Measurements from ENCODE around the gene CD99.
"Not testable (repeated sequence)": the region's sequence is repeated elsewhere in the genome, so short reads cannot be mapped to it uniquely, and the experiment has no call there.

CD99 gene

DNA sequence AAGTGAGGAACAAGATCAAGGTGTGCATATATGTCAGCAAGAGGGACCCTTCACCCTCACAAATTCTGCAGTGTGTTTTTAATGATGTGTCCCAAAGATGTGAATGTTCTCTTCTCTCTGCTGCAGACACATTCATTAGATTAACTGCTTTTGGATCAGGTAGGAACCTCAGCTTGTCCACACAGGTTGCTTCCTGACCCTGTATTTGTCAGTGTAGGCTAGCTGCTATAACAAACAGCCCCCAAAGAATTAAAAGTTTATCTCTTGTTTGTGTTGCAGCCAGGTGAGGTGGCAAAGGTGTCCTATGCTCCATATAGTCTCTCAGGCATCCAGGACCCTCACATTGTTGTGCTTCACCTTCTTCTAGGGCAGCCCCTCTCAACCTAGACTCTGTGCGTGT, 78.5 kb downstream of the CD99 start:
- Histone ChIP-seq H3K4me2 (ENCODE audit: low read depth, low read length) (no peak overlapping the region), H3K9me2 (replicated peaks; ENCODE audit: insufficient read depth, low read length) (no peaks in the 10 kb centered on the region), H3K4me3 (ENCODE audit: low read length) (no peak overlapping the region), H3K36me3 (replicated peaks; ENCODE audit: insufficient read depth, low read length) (no peaks in the 10 kb centered on the region), H3K79me2 (ENCODE audit: low read length) (no peaks in the 10 kb centered on the region), H3K27ac (ENCODE audit: low read length) (no peak overlapping the region), H4K20me1 (ENCODE audit: insufficient read depth, low read length) (no peaks in the 10 kb centered on the region), H3K27me3 (replicated peaks; ENCODE audit: insufficient read depth, low read length) (no peaks in the 10 kb centered on the region), H3K9me3 (replicated peaks; ENCODE audit: insufficient read depth, low read length) (no peaks in the 10 kb centered on the region), H3K9ac (ENCODE audit: low read length) (no peak overlapping the region), H3K4me1 (ENCODE audit: low read length) (no peaks in the 10 kb centered on the region), H3F3A (ENCODE audit: insufficient read depth, low read length) (no peaks in the 10 kb centered on the region), H2AFZ (ENCODE audit: low read length) (no peak overlapping the region)
- TF ChIP-seq EZH2phosphoT487 (IDR thresholded peaks at IDR 0.05; ENCODE audit: low read length) (no peak), EZH2 (optimal IDR thresholded peaks at IDR 0.05; ENCODE audit: low read depth, low read length) (no peak)
- TF ChIP-seq, protein P1, sequence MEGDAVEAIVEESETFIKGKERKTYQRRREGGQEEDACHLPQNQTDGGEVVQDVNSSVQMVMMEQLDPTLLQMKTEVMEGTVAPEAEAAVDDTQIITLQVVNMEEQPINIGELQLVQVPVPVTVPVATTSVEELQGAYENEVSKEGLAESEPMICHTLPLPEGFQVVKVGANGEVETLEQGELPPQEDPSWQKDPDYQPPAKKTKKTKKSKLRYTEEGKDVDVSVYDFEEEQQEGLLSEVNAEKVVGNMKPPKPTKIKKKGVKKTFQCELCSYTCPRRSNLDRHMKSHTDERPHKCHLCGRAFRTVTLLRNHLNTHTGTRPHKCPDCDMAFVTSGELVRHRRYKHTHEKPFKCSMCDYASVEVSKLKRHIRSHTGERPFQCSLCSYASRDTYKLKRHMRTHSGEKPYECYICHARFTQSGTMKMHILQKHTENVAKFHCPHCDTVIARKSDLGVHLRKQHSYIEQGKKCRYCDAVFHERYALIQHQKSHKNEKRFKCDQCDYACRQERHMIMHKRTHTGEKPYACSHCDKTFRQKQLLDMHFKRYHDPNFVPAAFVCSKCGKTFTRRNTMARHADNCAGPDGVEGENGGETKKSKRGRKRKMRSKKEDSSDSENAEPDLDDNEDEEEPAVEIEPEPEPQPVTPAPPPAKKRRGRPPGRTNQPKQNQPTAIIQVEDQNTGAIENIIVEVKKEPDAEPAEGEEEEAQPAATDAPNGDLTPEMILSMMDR (IDR thresholded peaks at IDR 0.05; ENCODE audit: low read length) = no peak
- DNase-seq = no peak

DNA sequence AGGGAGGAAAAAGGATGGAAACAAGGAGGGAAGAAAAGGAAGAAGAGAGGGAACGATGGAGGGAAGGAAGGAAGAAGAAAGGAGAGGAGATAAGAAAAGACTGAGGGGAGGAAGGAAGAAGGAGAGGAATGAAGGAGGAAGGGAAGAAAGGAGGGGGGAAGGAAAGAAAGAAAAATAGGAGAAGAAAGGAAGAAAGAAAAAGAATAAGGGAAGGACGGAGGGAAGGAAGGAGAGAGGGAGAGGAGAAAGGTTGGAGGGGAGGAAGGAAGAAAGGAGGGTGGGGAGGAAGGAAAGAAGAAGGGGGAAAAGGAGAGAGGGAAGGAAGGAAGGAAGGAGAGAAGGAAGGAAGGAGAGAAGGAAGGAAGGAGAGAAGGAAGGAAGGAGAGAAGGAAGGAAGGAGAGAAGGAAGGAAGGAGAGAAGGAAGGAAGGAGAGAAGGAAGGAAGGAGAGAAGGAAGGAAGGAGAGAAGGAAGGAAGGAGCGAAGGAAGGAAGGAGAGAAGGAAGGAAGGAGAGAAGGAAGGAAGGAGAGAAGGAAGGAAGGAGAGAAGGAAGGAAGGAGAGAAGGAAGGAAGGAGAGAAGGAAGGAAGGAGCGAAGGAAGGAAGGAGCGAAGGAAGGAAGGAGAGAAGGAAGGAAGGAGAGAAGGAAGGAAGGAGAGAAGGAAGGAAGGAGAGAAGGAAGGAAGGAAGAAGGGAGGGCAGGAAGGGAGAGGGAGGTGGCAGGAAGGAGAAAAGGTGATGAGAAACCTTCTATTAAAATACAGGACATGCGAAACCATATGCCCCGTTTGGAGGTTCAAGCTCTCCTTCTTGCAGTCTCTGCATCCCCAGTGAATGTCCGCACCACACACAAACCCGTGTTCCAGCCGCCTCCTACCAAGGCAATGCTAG, 82.3 kb downstream of the CD99 start:
- not testable (repeated sequence) for H3K4me3 ChIP-seq (ENCODE audit: low read length); H3F3A ChIP-seq (ENCODE audit: insufficient read depth, low read length); H3K9ac ChIP-seq (ENCODE audit: low read length); H3K27me3 ChIP-seq (replicated peaks; ENCODE audit: insufficient read depth, low read length); DNase-seq; H3K9me3 ChIP-seq (replicated peaks; ENCODE audit: insufficient read depth, low read length); H3K4me1 ChIP-seq (ENCODE audit: low read length); H3K36me3 ChIP-seq (replicated peaks; ENCODE audit: insufficient read depth, low read length); H3K27ac ChIP-seq (ENCODE audit: low read length); H3K9me2 ChIP-seq (replicated peaks; ENCODE audit: insufficient read depth, low read length); H2AFZ ChIP-seq (ENCODE audit: low read length); H4K20me1 ChIP-seq (ENCODE audit: insufficient read depth, low read length); H3K79me2 ChIP-seq (ENCODE audit: low read length); H3K4me2 ChIP-seq (ENCODE audit: low read depth, low read length)

DNA sequence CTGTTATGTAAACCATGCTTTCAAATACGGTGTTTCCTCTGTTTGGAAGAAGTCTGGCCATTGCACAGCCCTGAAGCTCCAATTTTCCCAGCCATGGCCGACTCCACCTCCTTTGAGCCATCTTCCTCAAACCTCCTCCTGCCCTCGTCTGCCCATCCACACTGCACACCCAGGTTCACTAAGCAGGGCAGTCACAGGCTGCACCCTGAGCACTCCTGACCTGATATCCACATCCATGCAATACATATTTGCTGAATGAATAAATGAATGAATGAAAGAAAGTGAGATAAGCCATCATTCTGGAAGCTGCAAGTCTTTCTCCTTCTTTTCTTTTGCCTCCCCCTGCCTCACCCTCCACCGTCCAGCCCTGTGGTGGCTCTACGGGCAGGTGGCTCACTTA, 83.0 kb downstream of the CD99 start:
- DNase-seq = no peak
- H3K4me1 ChIP-seq (ENCODE audit: low read length) = no peaks in the 10 kb centered on the region
- no peaks in the 10 kb centered on the region for H3K36me3 ChIP-seq (replicated peaks; ENCODE audit: insufficient read depth, low read length)
- no peaks in the 10 kb centered on the region for H3K79me2 ChIP-seq (ENCODE audit: low read length)
- H3K4me3 ChIP-seq (ENCODE audit: low read length) = no peak overlapping the region
- no peak overlapping the region for H3K27ac ChIP-seq (ENCODE audit: low read length)
- H3F3A ChIP-seq (ENCODE audit: insufficient read depth, low read length) = no peaks in the 10 kb centered on the region
- TF ChIP-seq EZH2 (optimal IDR thresholded peaks at IDR 0.05; ENCODE audit: low read depth, low read length) = no peak
- TF ChIP-seq, protein P1 (IDR thresholded peaks at IDR 0.05; ENCODE audit: low read length) = no peak
- no peak for TF ChIP-seq EZH2phosphoT487 (IDR thresholded peaks at IDR 0.05; ENCODE audit: low read length)
- no peaks in the 10 kb centered on the region for H3K9me2 ChIP-seq (replicated peaks; ENCODE audit: insufficient read depth, low read length)
- no peak overlapping the region for H3K4me2 ChIP-seq (ENCODE audit: low read depth, low read length)
- no peak overlapping the region for H3K9ac ChIP-seq (ENCODE audit: low read length)
- no peaks in the 10 kb centered on the region for H3K9me3 ChIP-seq (replicated peaks; ENCODE audit: insufficient read depth, low read length)
- H4K20me1 ChIP-seq (ENCODE audit: insufficient read depth, low read length) = no peaks in the 10 kb centered on the region
- no peaks in the 10 kb centered on the region for H3K27me3 ChIP-seq (replicated peaks; ENCODE audit: insufficient read depth, low read length)
- H2AFZ ChIP-seq (ENCODE audit: low read length) = no peak overlapping the region

DNA sequence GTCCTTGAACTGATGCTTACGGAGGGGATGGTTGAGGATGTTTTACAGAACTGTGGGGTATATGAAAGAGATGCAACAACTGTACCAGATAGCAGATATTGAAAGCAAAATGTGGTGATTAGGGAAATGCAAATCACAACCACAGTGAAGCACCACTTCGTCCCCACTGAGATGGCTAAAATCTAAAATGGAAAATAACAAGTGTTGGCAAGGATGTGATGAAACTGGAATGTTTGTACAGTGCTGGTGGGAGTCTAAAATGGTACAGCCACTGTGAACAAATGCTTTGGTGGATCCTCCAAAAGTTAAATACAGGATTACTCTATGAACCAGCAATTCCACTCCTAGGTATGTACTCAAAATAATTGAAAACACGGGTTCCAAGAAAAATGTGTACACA, 83.7 kb downstream of the CD99 start:
- Histone ChIP-seq H3K27ac (ENCODE audit: low read length) (no peak overlapping the region), H3K27me3 (replicated peaks; ENCODE audit: insufficient read depth, low read length) (no peaks in the 10 kb centered on the region), H3K36me3 (replicated peaks; ENCODE audit: insufficient read depth, low read length) (no peaks in the 10 kb centered on the region), H3K4me2 (ENCODE audit: low read depth, low read length) (no peak overlapping the region), H3K79me2 (ENCODE audit: low read length) (no peaks in the 10 kb centered on the region), H3K9me2 (replicated peaks; ENCODE audit: insufficient read depth, low read length) (no peaks in the 10 kb centered on the region), H3F3A (ENCODE audit: insufficient read depth, low read length) (no peaks in the 10 kb centered on the region), H4K20me1 (ENCODE audit: insufficient read depth, low read length) (no peaks in the 10 kb centered on the region), H3K9me3 (replicated peaks; ENCODE audit: insufficient read depth, low read length) (no peaks in the 10 kb centered on the region), H2AFZ (ENCODE audit: low read length) (no peak overlapping the region), H3K4me3 (ENCODE audit: low read length) (no peak overlapping the region), H3K4me1 (ENCODE audit: low read length) (no peaks in the 10 kb centered on the region), H3K9ac (ENCODE audit: low read length) (no peak overlapping the region)
- DNase-seq = no peak
- no peak for TF ChIP-seq EZH2phosphoT487 (IDR thresholded peaks at IDR 0.05; ENCODE audit: low read length)

DNA sequence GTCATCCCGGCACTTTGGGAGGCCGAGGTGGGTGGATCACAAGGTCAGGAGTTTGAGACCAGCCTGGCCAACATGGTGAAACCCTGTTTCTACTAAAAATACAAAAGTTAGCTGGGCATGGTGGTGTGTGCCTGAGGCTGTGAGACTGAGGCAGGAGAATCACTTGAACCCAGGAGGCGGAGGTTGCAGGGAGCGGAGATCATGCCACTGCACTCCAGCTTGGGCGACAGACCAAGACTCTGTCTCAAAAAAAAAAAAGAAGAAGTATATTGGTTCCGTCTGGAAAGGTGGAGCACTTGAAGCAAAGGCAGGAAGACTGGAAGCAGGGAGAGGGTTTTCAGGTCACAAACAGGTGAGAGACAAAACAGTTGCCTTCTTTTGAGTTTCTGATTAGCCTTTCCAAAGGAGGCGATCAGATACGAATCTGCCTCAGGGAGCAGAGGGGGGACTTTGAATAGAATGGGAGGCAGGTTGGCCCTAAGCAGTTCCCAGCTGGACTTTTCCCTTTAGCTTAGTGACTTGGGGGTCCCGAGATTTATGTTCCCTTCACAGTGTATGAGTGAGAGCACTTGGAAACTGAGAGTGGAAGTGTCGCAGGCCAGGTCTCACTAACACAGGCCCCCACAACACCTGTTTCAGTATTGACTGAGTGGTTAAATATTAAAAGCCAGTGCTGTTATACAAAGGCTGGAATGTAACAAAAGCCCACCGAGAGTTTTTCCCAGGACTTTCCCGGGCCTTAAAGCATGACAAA, 89.6 kb downstream of the CD99 start:
- not testable (repeated sequence) for H4K20me1 ChIP-seq (ENCODE audit: insufficient read depth, low read length); H2AFZ ChIP-seq (ENCODE audit: low read length); H3K27me3 ChIP-seq (replicated peaks; ENCODE audit: insufficient read depth, low read length); H3K9ac ChIP-seq (ENCODE audit: low read length); H3F3A ChIP-seq (ENCODE audit: insufficient read depth, low read length); H3K4me2 ChIP-seq (ENCODE audit: low read depth, low read length); DNase-seq; H3K4me3 ChIP-seq (ENCODE audit: low read length); H3K79me2 ChIP-seq (ENCODE audit: low read length); H3K27ac ChIP-seq (ENCODE audit: low read length); H3K36me3 ChIP-seq (replicated peaks; ENCODE audit: insufficient read depth, low read length); H3K4me1 ChIP-seq (ENCODE audit: low read length); H3K9me2 ChIP-seq (replicated peaks; ENCODE audit: insufficient read depth, low read length); H3K9me3 ChIP-seq (replicated peaks; ENCODE audit: insufficient read depth, low read length)

Measured in MM.1S (cell line).